Measurements from ENCODE around the gene URI1.

Gene URI1

GRCh38 chr19:30060531-30061222, 118.6 kb downstream of the URI1 start:
- H3K4me3 ChIP-seq (replicated peaks; ENCODE audit: insufficient read depth, low read length): no peak overlapping the region
- H3K27me3 ChIP-seq (ENCODE audit: insufficient read depth, poor library complexity, severe bottlenecking): no peaks in the 10 kb centered on the region
- no peak for DNase-seq (ENCODE audit: low read depth in 1 of 2, low spot score in 1 of 2)
- H3K27ac ChIP-seq (replicated peaks): no peak overlapping the region
- no peak for TF ChIP-seq POLR2AphosphoS5 (IDR thresholded peaks at IDR 0.05; ENCODE audit: low read depth)
- no peak for TF ChIP-seq SPI1 (IDR thresholded peaks at IDR 0.05; ENCODE audit: borderline replicate concordance, low read depth)
- TF ChIP-seq GABPA (IDR thresholded peaks at IDR 0.05; ENCODE audit: low read depth): no peak
- TF ChIP-seq, protein P1, sequence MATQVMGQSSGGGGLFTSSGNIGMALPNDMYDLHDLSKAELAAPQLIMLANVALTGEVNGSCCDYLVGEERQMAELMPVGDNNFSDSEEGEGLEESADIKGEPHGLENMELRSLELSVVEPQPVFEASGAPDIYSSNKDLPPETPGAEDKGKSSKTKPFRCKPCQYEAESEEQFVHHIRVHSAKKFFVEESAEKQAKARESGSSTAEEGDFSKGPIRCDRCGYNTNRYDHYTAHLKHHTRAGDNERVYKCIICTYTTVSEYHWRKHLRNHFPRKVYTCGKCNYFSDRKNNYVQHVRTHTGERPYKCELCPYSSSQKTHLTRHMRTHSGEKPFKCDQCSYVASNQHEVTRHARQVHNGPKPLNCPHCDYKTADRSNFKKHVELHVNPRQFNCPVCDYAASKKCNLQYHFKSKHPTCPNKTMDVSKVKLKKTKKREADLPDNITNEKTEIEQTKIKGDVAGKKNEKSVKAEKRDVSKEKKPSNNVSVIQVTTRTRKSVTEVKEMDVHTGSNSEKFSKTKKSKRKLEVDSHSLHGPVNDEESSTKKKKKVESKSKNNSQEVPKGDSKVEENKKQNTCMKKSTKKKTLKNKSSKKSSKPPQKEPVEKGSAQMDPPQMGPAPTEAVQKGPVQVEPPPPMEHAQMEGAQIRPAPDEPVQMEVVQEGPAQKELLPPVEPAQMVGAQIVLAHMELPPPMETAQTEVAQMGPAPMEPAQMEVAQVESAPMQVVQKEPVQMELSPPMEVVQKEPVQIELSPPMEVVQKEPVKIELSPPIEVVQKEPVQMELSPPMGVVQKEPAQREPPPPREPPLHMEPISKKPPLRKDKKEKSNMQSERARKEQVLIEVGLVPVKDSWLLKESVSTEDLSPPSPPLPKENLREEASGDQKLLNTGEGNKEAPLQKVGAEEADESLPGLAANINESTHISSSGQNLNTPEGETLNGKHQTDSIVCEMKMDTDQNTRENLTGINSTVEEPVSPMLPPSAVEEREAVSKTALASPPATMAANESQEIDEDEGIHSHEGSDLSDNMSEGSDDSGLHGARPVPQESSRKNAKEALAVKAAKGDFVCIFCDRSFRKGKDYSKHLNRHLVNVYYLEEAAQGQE (IDR thresholded peaks at IDR 0.05; ENCODE audit: insufficient replicate concordance, low read depth): no peak
- no peak for TF ChIP-seq CTCF (IDR thresholded peaks at IDR 0.05; ENCODE audit: insufficient read depth, low read length)

- H3K27me3 ChIP-seq (ENCODE audit: insufficient read depth, poor library complexity, severe bottlenecking): no peaks in the 10 kb centered on the region
- no peak overlapping the region for H3K27ac ChIP-seq (replicated peaks)
- no peak for TF ChIP-seq GABPA (IDR thresholded peaks at IDR 0.05; ENCODE audit: low read depth)
- DNase-seq (ENCODE audit: low read depth in 1 of 2, low spot score in 1 of 2): no peak
- H3K4me3 ChIP-seq (replicated peaks; ENCODE audit: insufficient read depth, low read length): no peak overlapping the region
Observed at GRCh38 chr19:30061223-30062064, 119.4 kb downstream of the URI1 start.

GRCh38 chr19:30062065-30062906, 120.2 kb downstream of the URI1 start:
- Histone ChIP-seq H3K27ac (replicated peaks) (no peak overlapping the region), H3K27me3 (ENCODE audit: insufficient read depth, poor library complexity, severe bottlenecking) (no peaks in the 10 kb centered on the region), H3K4me3 (replicated peaks; ENCODE audit: insufficient read depth, low read length) (no peak overlapping the region)
- DNase-seq (ENCODE audit: low read depth in 1 of 2, low spot score in 1 of 2): no peak
- TF ChIP-seq SPI1 (IDR thresholded peaks at IDR 0.05; ENCODE audit: borderline replicate concordance, low read depth) (no peak), POLR2AphosphoS5 (IDR thresholded peaks at IDR 0.05; ENCODE audit: low read depth) (no peak), GABPA (IDR thresholded peaks at IDR 0.05; ENCODE audit: low read depth) (no peak), CTCF (IDR thresholded peaks at IDR 0.05; ENCODE audit: insufficient read depth, low read length) (no peak)
- TF ChIP-seq, protein P1 (IDR thresholded peaks at IDR 0.05; ENCODE audit: insufficient replicate concordance, low read depth): no peak
